Mesenchymal stem cell (in vitro differentiated cells and primary cell): Measurements from ENCODE around the gene RASA2.

Experiments used
- DNase-seq: peaks from one replicate; pipeline ENCODE4 v3.0.0-alpha.2; 2013
- H2AFZ ChIP-seq: one replicate; pipeline ENCODE4 v1.6.1; 2013; ENCODE audit warnings: low read depth, mild to moderate bottlenecking, control low read depth, inconsistent platforms, low read length, moderate library complexity
- H2AK5ac ChIP-seq: 2 replicates; pipeline ENCODE4 v1.6.1; 2013; ENCODE audit warnings: low read length, moderate library complexity, mild to moderate bottlenecking, inconsistent platforms; ENCODE audit not compliant: severe bottlenecking
- H2BK120ac ChIP-seq: one replicate; pipeline ENCODE4 v1.6.1; 2013; ENCODE audit warnings: low read depth, mild to moderate bottlenecking, inconsistent platforms, low read length, moderate library complexity
- H2BK12ac ChIP-seq, 2 experiments: one replicate each; pipeline ENCODE4 v1.6.1; 2013; ENCODE audit warnings: inconsistent platforms in 2 of 2, low read length in 2 of 2, mild to moderate bottlenecking in 2 of 2, moderate library complexity in 2 of 2, control low read depth in 1 of 2
- H2BK15ac ChIP-seq: one replicate; pipeline ENCODE4 v1.6.1; 2013; ENCODE audit warnings: mild to moderate bottlenecking, low read depth, inconsistent platforms; ENCODE audit not compliant: poor library complexity, severe bottlenecking
- H2BK5ac ChIP-seq: 2 replicates; pipeline ENCODE4 v1.6.1; 2013; ENCODE audit warnings: low read depth, mild to moderate bottlenecking, low read length, control low read depth, inconsistent platforms; ENCODE audit not compliant: poor library complexity, severe bottlenecking
- H3K14ac ChIP-seq, 2 experiments: one replicate each; pipeline ENCODE4 v1.6.1; 2013; ENCODE audit warnings: inconsistent platforms in 2 of 2, low read length in 2 of 2, control low read depth in 1 of 2, mild to moderate bottlenecking in 1 of 2, moderate library complexity in 1 of 2
- H3K18ac ChIP-seq, 2 experiments: one replicate each; pipeline ENCODE4 v1.6.1; 2013; ENCODE audit warnings: inconsistent platforms in 2 of 2, low read length in 2 of 2, control low read depth in 1 of 2, low read depth in 1 of 2, mild to moderate bottlenecking in 1 of 2
- H3K23ac ChIP-seq, 2 experiments: one replicate each; pipeline ENCODE4 v1.6.1; 2013; ENCODE audit warnings: inconsistent platforms in 2 of 2, low read length in 2 of 2, mild to moderate bottlenecking in 2 of 2, moderate library complexity in 2 of 2, control low read depth in 1 of 2
- H3K27ac ChIP-seq: 2 replicates; pipeline ENCODE4 v1.5.1; 2013; ENCODE audit warnings: mild to moderate bottlenecking, moderate library complexity, low read length, control low read depth, inconsistent platforms; ENCODE audit not compliant: poor library complexity, severe bottlenecking
- H3K27me3 ChIP-seq, 2 experiments: 2 replicates each; pipeline versions ENCODE4 v1.6.1 to v1.7.0; 2013; ENCODE audit warnings: low read length in 2 of 2, mild to moderate bottlenecking in 2 of 2, moderate library complexity in 2 of 2, control low read depth in 1 of 2, inconsistent platforms in 1 of 2; ENCODE audit not compliant: control insufficient read depth in 1 of 2, insufficient read depth in 1 of 2
- H3K36me3 ChIP-seq, 2 experiments: 2 replicates each; pipeline versions ENCODE4 v1.6.1 to v1.7.0; 2013; ENCODE audit warnings: low read length in 2 of 2, control low read depth in 1 of 2, inconsistent platforms in 1 of 2, low read depth in 1 of 2, mild to moderate bottlenecking in 1 of 2; ENCODE audit not compliant: insufficient read depth in 2 of 2, control insufficient read depth in 1 of 2
- H3K4ac ChIP-seq, 2 experiments: one replicate each; pipeline ENCODE4 v1.6.1; 2013; ENCODE audit warnings: inconsistent platforms in 2 of 2, low read length in 2 of 2, mild to moderate bottlenecking in 2 of 2, moderate library complexity in 2 of 2, control low read depth in 1 of 2, low read depth in 1 of 2
- H3K4me1 ChIP-seq: 2 replicates; pipeline ENCODE4 v1.6.1; 2013; ENCODE audit warnings: low read depth, low read length, control low read depth; ENCODE audit not compliant: control insufficient read depth, insufficient read depth
- H3K4me2 ChIP-seq: 2 replicates; pipeline ENCODE4 v1.6.1; 2013; ENCODE audit warnings: low read length, mild to moderate bottlenecking, inconsistent platforms; ENCODE audit not compliant: poor library complexity, severe bottlenecking
- H3K4me3 ChIP-seq, 2 experiments: 2 replicates each; pipeline versions ENCODE4 v1.5.1 to v1.7.0; 2013; ENCODE audit warnings: low read length in 2 of 2, mild to moderate bottlenecking in 2 of 2, control low read depth in 1 of 2, low read depth in 1 of 2; ENCODE audit not compliant: insufficient read depth in 1 of 2
- H3K79me1 ChIP-seq: replicated peaks from 2 replicates; pipeline ENCODE4 v1.6.1; 2013; ENCODE audit warnings: mild to moderate bottlenecking, control low read depth, low read length, inconsistent platforms; ENCODE audit not compliant: poor library complexity, severe bottlenecking
- H3K9ac ChIP-seq: 2 replicates; pipeline ENCODE4 v1.7.0; 2013; ENCODE audit warnings: mild to moderate bottlenecking, low read length, moderate library complexity
- H3K9me3 ChIP-seq: 2 replicates; pipeline ENCODE4 v1.7.0; 2013; ENCODE audit warnings: mild to moderate bottlenecking, low read length; ENCODE audit not compliant: control insufficient read depth
- H4K8ac ChIP-seq: one replicate; pipeline ENCODE4 v1.6.1; 2013; ENCODE audit warnings: inconsistent platforms, mild to moderate bottlenecking, low read length, moderate library complexity
- H4K91ac ChIP-seq: one replicate; pipeline ENCODE4 v1.6.1; 2013; ENCODE audit warnings: mild to moderate bottlenecking, low read length, inconsistent platforms
- WGBS: methylation state at CpG from one replicate; pipeline ENCODE4 v1.1.7; 2013; ENCODE audit warnings: mixed read lengths; 5-methylcytosine and 5-hydroxymethylcytosine counted together

Gene RASA2

GRCh38 chr3:141602706-141603105 lies 115.9 kb downstream of the RASA2 start:
- DNase-seq: no peak
- Histone ChIP-seq H2BK5ac (no peak overlapping the region), H3K4me1 (no peaks in the 10 kb centered on the region), H3K18ac (no peak overlapping the region), H3K23ac (no peak overlapping the region), H3K79me1 (peaks cover 2% of the 10 kb centered on the region), H3K27ac (no peak overlapping the region), H2BK120ac (no peak overlapping the region), H3K4ac (no peak overlapping the region), H2AK5ac (no peak overlapping the region), H3K4me2 (no peak overlapping the region), H2AFZ (no peak overlapping the region), H3K27me3 (no peaks in the 10 kb centered on the region), H4K8ac (no peak overlapping the region), H3K36me3 (peaks cover 5 to 61% of the 10 kb centered on the region in 2 experiments), H3K9ac (no peak overlapping the region), H2BK12ac (no peak overlapping the region), H3K9me3 (no peaks in the 10 kb centered on the region), H3K14ac (no peak overlapping the region), H4K91ac (no peak overlapping the region), H2BK15ac (no peak overlapping the region), H3K4me3 (no peak overlapping the region)
- 98% methylated on average over 4 of the region's 4 CpGs for WGBS

- H3K4ac ChIP-seq: no peak overlapping the region
- no peak overlapping the region for H3K27ac ChIP-seq
- no peak overlapping the region for H4K8ac ChIP-seq
- no peaks in the 10 kb centered on the region for H3K4me1 ChIP-seq
- H3K14ac ChIP-seq: no peak overlapping the region
- no peak overlapping the region for H2BK5ac ChIP-seq
- H3K23ac ChIP-seq: no peak overlapping the region
- peaks cover 2% of the 10 kb centered on the region for H3K79me1 ChIP-seq
- peaks cover 5 to 62% of the 10 kb centered on the region in 2 experiments for H3K36me3 ChIP-seq
- no peak overlapping the region for H2BK15ac ChIP-seq
- no peaks in the 10 kb centered on the region for H3K27me3 ChIP-seq
- H2BK120ac ChIP-seq: no peak overlapping the region
- H3K4me2 ChIP-seq: no peak overlapping the region
- DNase-seq: no peak
- H3K9ac ChIP-seq: no peak overlapping the region
- no peak overlapping the region for H2AK5ac ChIP-seq
- WGBS: 90% methylated on average over 2 of the region's 3 CpGs
- H3K18ac ChIP-seq: no peak overlapping the region
- no peaks in the 10 kb centered on the region for H3K9me3 ChIP-seq
- H2BK12ac ChIP-seq: no peak overlapping the region
- no peak overlapping the region for H4K91ac ChIP-seq
- no peak overlapping the region for H2AFZ ChIP-seq
- H3K4me3 ChIP-seq: no peak overlapping the region
These were observed 116.7 kb downstream of the RASA2 start for GRCh38 chr3:141603473-141604035.

GRCh38 chr3:141605883-141606282 lies 119.1 kb downstream of the RASA2 start:
- H3K27me3 ChIP-seq: no peaks in the 10 kb centered on the region
- H2BK120ac ChIP-seq: no peak overlapping the region
- peaks cover 3 to 61% of the 10 kb centered on the region in 2 experiments for H3K36me3 ChIP-seq
- no peak overlapping the region for H3K9ac ChIP-seq
- H2BK15ac ChIP-seq: no peak overlapping the region
- no peak overlapping the region for H3K18ac ChIP-seq
- no peak overlapping the region for H3K4me2 ChIP-seq
- no peaks in the 10 kb centered on the region for H3K4me1 ChIP-seq
- no peak for DNase-seq
- H2BK5ac ChIP-seq: no peak overlapping the region
- no peak overlapping the region for H2BK12ac ChIP-seq
- 65% methylated on average over 1 of the region's 2 CpGs for WGBS
- no peak overlapping the region for H3K14ac ChIP-seq
- peak overlapping the region in 1 of 2 experiments; percentile 83 for H3K23ac ChIP-seq
- H3K4me3 ChIP-seq: no peak overlapping the region
- no peaks in the 10 kb centered on the region for H3K9me3 ChIP-seq
- H3K27ac ChIP-seq: no peak overlapping the region
- peaks cover 2% of the 10 kb centered on the region for H3K79me1 ChIP-seq
- H4K91ac ChIP-seq: no peak overlapping the region
- no peak overlapping the region for H2AFZ ChIP-seq
- H2AK5ac ChIP-seq: no peak overlapping the region
- no peak overlapping the region for H3K4ac ChIP-seq
- no peak overlapping the region for H4K8ac ChIP-seq

GRCh38 chr3:141608438-141608837 lies 121.6 kb downstream of the RASA2 start:
- H2BK120ac ChIP-seq: no peak overlapping the region
- no peaks in the 10 kb centered on the region for H3K27me3 ChIP-seq
- H2BK12ac ChIP-seq: no peak overlapping the region
- no peak overlapping the region for H3K4me3 ChIP-seq
- no peak overlapping the region for H2BK15ac ChIP-seq
- no peak overlapping the region for H3K14ac ChIP-seq
- DNase-seq: no peak
- H3K4me2 ChIP-seq: no peak overlapping the region
- H4K8ac ChIP-seq: no peak overlapping the region
- H3K18ac ChIP-seq: no peak overlapping the region
- no peaks in the 10 kb centered on the region for H3K4me1 ChIP-seq
- H3K36me3 ChIP-seq: peaks cover 8 to 69% of the 10 kb centered on the region in 2 experiments
- H3K4ac ChIP-seq: no peak overlapping the region
- no peak overlapping the region for H2AK5ac ChIP-seq
- peaks cover 4% of the 10 kb centered on the region for H3K79me1 ChIP-seq
- no peak overlapping the region for H3K23ac ChIP-seq
- H3K9me3 ChIP-seq: no peaks in the 10 kb centered on the region
- no peak overlapping the region for H4K91ac ChIP-seq
- H2BK5ac ChIP-seq: no peak overlapping the region
- no peak overlapping the region for H3K27ac ChIP-seq
- 74% methylated on average over 6 of the region's 6 CpGs for WGBS
- no peak overlapping the region for H2AFZ ChIP-seq
- no peak overlapping the region for H3K9ac ChIP-seq
